ENCODE results near the gene SLC6A18.

SLC6A18 gene

DNA sequence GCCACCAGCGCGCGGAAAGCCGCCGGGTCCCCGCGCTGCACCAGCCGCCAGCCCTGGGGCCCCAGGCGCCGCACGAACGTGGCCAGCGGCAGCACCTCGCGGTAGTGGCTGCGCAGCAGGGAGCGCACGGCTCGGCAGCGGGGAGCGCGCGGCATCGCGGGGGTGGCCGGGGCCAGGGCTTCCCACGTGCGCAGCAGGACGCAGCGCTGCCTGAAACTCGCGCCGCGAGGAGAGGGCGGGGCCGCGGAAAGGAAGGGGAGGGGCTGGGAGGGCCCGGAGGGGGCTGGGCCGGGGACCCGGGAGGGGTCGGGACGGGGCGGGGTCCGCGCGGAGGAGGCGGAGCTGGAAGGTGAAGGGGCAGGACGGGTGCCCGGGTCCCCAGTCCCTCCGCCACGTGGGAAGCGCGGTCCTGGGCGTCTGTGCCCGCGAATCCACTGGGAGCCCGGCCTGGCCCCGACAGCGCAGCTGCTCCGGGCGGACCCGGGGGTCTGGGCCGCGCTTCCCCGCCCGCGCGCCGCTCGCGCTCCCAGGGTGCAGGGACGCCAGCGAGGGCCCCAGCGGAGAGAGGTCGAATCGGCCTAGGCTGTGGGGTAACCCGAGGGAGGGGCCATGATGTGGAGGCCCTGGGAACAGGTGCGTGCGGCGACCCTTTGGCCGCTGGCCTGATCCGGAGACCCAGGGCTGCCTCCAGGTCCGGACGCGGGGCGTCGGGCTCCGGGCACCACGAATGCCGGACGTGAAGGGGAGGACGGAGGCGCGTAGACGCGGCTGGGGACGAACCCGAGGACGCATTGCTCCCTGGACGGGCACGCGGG lies 69.9 kb downstream of the SLC6A18 start, which contains the start of gene TERT:
Gene TERT, minus strand, starts transcription at position 234 of the 815 bp plus-strand sequence. Its CDS starts 79 bp downstream, at position 155.
- DNase-seq = peak; percentile 11

DNA sequence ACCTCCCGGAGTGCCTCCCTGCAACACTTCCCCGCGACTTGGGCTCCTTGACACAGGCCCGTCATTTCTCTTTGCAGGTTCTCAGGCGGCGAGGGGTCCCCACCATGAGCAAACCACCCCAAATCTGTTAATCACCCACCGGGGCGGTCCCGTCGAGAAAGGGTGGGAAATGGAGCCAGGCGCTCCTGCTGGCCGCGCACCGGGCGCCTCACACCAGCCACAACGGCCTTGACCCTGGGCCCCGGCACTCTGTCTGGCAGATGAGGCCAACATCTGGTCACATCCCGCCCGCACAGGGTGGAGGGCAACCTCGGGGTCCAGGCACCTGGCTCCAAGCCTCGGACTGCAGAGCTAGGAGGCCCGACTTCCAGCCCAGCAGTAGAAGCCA lies 70.5 kb downstream of the SLC6A18 start:
- no peak for DNase-seq

Measured in COR-L47 (cell line).